HEK293 (cell line): ENCODE measurements around the gene STX16.

Experiments used
- CTCF ChIA-PET: fragments of 350-600 bp; formaldehyde crosslinking; extraction: SDS; loops from one replicate; lab custom pipeline; 2021; ENCODE audit warnings: antibody characterized with exemption; lab: Yijun Ruan, JAX
- POLR2A ChIA-PET: fragments of 300-600 bp; formaldehyde crosslinking; extraction: SDS; loops from one replicate; lab custom pipeline; 2020; ENCODE audit warnings: antibody characterized with exemption, inconsistent platforms; lab: Yijun Ruan, JAX
- H3K27ac ChIP-seq: fragments of 200-500 bp; sonication (Bioruptor generic); 2 replicates; pipeline ENCODE4 v1.5.1; 2014; ENCODE audit warnings: low read depth, low read length, control low read depth, inconsistent platforms; ENCODE audit errors: extremely low read depth
- H3K36me3 ChIP-seq, 2 experiments: fragments of 200-500 bp in 1 of 2; sonication (Bioruptor generic) in 1 of 2; 1 replicate in 1 of 2; 2 replicates in 1 of 2; pipeline ENCODE4 v1.5.1; 2014 to 2017; ENCODE audit warnings: inconsistent platforms in 2 of 2, low read length in 2 of 2; ENCODE audit not compliant: control insufficient read depth in 2 of 2, insufficient read depth in 1 of 2
- H3K4me1 ChIP-seq: fragments of 200-500 bp; sonication (Bioruptor generic); 2 replicates; pipeline ENCODE4 v1.5.1; 2014; ENCODE audit warnings: mild to moderate bottlenecking, low read length, inconsistent platforms; ENCODE audit not compliant: control insufficient read depth, insufficient read depth
- H3K4me3 ChIP-seq: 2 replicates; pipeline ENCODE4 v1.5.1; 2011; ENCODE audit warnings: low read depth, mild to moderate bottlenecking, control low read depth, low read length, moderate library complexity
- H3K9me3 ChIP-seq: fragments of 200-500 bp; sonication (Bioruptor generic); 2 replicates; pipeline ENCODE4 v1.5.1; 2014; ENCODE audit warnings: low read depth, low read length, inconsistent platforms; ENCODE audit not compliant: control insufficient read depth, insufficient read depth
- AEBP2 ChIP-seq: fragments of 450-650 bp; formaldehyde crosslinking; IDR thresholded peaks from 2 replicates; pipeline ENCODE4 v1.5.1; 2016; ENCODE audit warnings: missing biosample characterization, missing genetic modification characterization, borderline replicate concordance
- EGR2 ChIP-seq: fragments of 450-650 bp; formaldehyde crosslinking; IDR thresholded peaks from 2 replicates; pipeline ENCODE4 v1.5.1; 2016; ENCODE audit warnings: low read depth, missing biosample characterization, missing genetic modification characterization
- GLIS1 ChIP-seq: fragments of 450-650 bp; formaldehyde crosslinking; IDR thresholded peaks from 2 replicates; pipeline ENCODE4 v1.5.1; 2016; ENCODE audit warnings: missing biosample characterization, missing genetic modification characterization
- GLIS2 ChIP-seq: fragments of 450-650 bp; formaldehyde crosslinking; IDR thresholded peaks from 2 replicates; pipeline ENCODE4 v1.5.1; 2016; ENCODE audit warnings: missing biosample characterization, missing genetic modification characterization
- KLF9 ChIP-seq: fragments of 450-650 bp; formaldehyde crosslinking; IDR thresholded peaks from 2 replicates; pipeline ENCODE4 v1.5.1; 2016; ENCODE audit warnings: missing biosample characterization, missing genetic modification characterization, low read depth
- ZBTB10 ChIP-seq: fragments of 450-650 bp; formaldehyde crosslinking; IDR thresholded peaks from 2 replicates; pipeline ENCODE4 v1.5.1; 2016; ENCODE audit warnings: missing biosample characterization, missing genetic modification characterization
- ZFHX2 ChIP-seq: fragments of 450-650 bp; formaldehyde crosslinking; conservative IDR thresholded peaks from 2 replicates; pipeline ENCODE4 v1.5.1; 2016; ENCODE audit warnings: missing biosample characterization, missing genetic modification characterization
- ZFP37 ChIP-seq: fragments of 450-650 bp; formaldehyde crosslinking; IDR thresholded peaks from 2 replicates; pipeline ENCODE4 v1.5.1; 2016; ENCODE audit warnings: missing biosample characterization, missing genetic modification characterization
- ZNF10 ChIP-seq: fragments of 450-650 bp; formaldehyde crosslinking; IDR thresholded peaks from 2 replicates; pipeline ENCODE4 v1.5.1; 2017; ENCODE audit warnings: missing biosample characterization, missing genetic modification characterization
- ZNF133 ChIP-seq: fragments of 450-650 bp; formaldehyde crosslinking; IDR thresholded peaks from 2 replicates; pipeline ENCODE4 v1.5.1; 2016; ENCODE audit warnings: missing biosample characterization, missing genetic modification characterization
- ZNF174 ChIP-seq: fragments of 450-650 bp; formaldehyde crosslinking; IDR thresholded peaks from 2 replicates; pipeline ENCODE4 v1.5.0; 2017; ENCODE audit warnings: missing biosample characterization, mild to moderate bottlenecking, missing genetic modification characterization
- ZNF175 ChIP-seq: fragments of 450-650 bp; formaldehyde crosslinking; IDR thresholded peaks from 2 replicates; pipeline ENCODE4 v1.5.1; 2016; ENCODE audit warnings: missing biosample characterization, missing genetic modification characterization
- ZNF221 ChIP-seq: fragments of 450-650 bp; formaldehyde crosslinking; IDR thresholded peaks from 2 replicates; pipeline ENCODE4 v1.5.1; 2017; ENCODE audit warnings: missing biosample characterization, missing genetic modification characterization, borderline replicate concordance
- ZNF239 ChIP-seq: fragments of 450-650 bp; formaldehyde crosslinking; IDR thresholded peaks from 2 replicates; pipeline ENCODE4 v1.5.1; 2016; ENCODE audit warnings: missing biosample characterization, missing genetic modification characterization
- ZNF248 ChIP-seq: fragments of 450-650 bp; formaldehyde crosslinking; IDR thresholded peaks from 2 replicates; pipeline ENCODE4 v1.5.1; 2017; ENCODE audit warnings: missing biosample characterization, missing genetic modification characterization
- ZNF26 ChIP-seq: fragments of 450-650 bp; formaldehyde crosslinking; IDR thresholded peaks from 2 replicates; pipeline ENCODE4 v1.5.1; 2016; ENCODE audit warnings: missing biosample characterization, missing genetic modification characterization
- ZNF335 ChIP-seq: fragments of 450-650 bp; formaldehyde crosslinking; conservative IDR thresholded peaks from 2 replicates; pipeline ENCODE4 v1.5.1; 2016; ENCODE audit warnings: missing biosample characterization, missing genetic modification characterization
- ZNF362 ChIP-seq: fragments of 450-650 bp; formaldehyde crosslinking; IDR thresholded peaks from 2 replicates; pipeline ENCODE4 v1.5.1; 2016; ENCODE audit warnings: missing biosample characterization, missing genetic modification characterization
- ZNF366 ChIP-seq: fragments of 450-650 bp; formaldehyde crosslinking; conservative IDR thresholded peaks from 2 replicates; pipeline ENCODE4 v1.5.1; 2016; ENCODE audit warnings: missing biosample characterization, missing genetic modification characterization
- ZNF416 ChIP-seq: fragments of 450-650 bp; formaldehyde crosslinking; IDR thresholded peaks from 2 replicates; pipeline ENCODE4 v1.5.1; 2016; ENCODE audit warnings: missing biosample characterization, missing genetic modification characterization
- ZNF488 ChIP-seq: fragments of 450-650 bp; formaldehyde crosslinking; IDR thresholded peaks from 2 replicates; pipeline ENCODE4 v1.5.1; 2016; ENCODE audit warnings: missing biosample characterization, missing genetic modification characterization
- ZNF513 ChIP-seq: fragments of 450-650 bp; IDR thresholded peaks from 2 replicates; pipeline ENCODE4 v1.5.1; 2018; ENCODE audit warnings: missing biosample characterization, missing genetic modification characterization
- ZNF514 ChIP-seq: fragments of 450-650 bp; formaldehyde crosslinking; IDR thresholded peaks from 2 replicates; pipeline ENCODE4 v1.5.1; 2016; ENCODE audit warnings: missing biosample characterization, missing genetic modification characterization
- ZNF529 ChIP-seq: fragments of 450-650 bp; formaldehyde crosslinking; IDR thresholded peaks from 2 replicates; pipeline ENCODE4 v1.5.1; 2017; ENCODE audit warnings: missing genetic modification characterization, missing biosample characterization; ENCODE audit not compliant: insufficient replicate concordance
- ZNF555 ChIP-seq: fragments of 450-650 bp; formaldehyde crosslinking; conservative IDR thresholded peaks from 2 replicates; pipeline ENCODE4 v1.5.1; 2017; ENCODE audit warnings: missing biosample characterization, mild to moderate bottlenecking, missing genetic modification characterization, inconsistent platforms
- ZNF571 ChIP-seq: fragments of 450-650 bp; formaldehyde crosslinking; IDR thresholded peaks from 2 replicates; pipeline ENCODE4 v1.5.0; 2017; ENCODE audit warnings: missing biosample characterization, missing genetic modification characterization
- ZNF600 ChIP-seq: fragments of 450-650 bp; formaldehyde crosslinking; IDR thresholded peaks from 2 replicates; pipeline ENCODE4 v1.5.1; 2016; ENCODE audit warnings: missing biosample characterization, missing genetic modification characterization
- ZNF660 ChIP-seq: fragments of 450-650 bp; IDR thresholded peaks from 2 replicates; pipeline ENCODE4 v1.5.1; 2018; ENCODE audit warnings: missing biosample characterization, mild to moderate bottlenecking, missing genetic modification characterization

STX16 gene

GRCh38 chr20:58652606-58653294 is 1.7 kb downstream of the STX16 start:
- ChIA-PET POLR2A (interaction anchor here (0.6 kb wide), 1 partner anchor 413 kb away, joined by 3 read pairs; no protein-coding TSS in a partner anchor), CTCF (interaction anchor here (0.8 kb wide), 1 partner anchor 416 kb away, joined by 3 read pairs; no protein-coding TSS in a partner anchor)
- Histone ChIP-seq H3K36me3 (peaks cover 0 to 8% of the 10 kb centered on the region in 2 experiments; a peak in 1 of 3 replicates), H3K27ac (peak overlapping the region; percentile 65), H3K9me3 (no peaks in the 10 kb centered on the region), H3K4me3 (peak overlapping the region; percentile 99), H3K4me1 (peaks cover 13% of the 10 kb centered on the region)
- TF ChIP-seq ZNF26 (tag by site-specific recombination), result no peak
- no peak for TF ChIP-seq ZNF555 (tag by site-specific recombination)
- TF ChIP-seq GLIS1 (tag by site-specific recombination), result peak; percentile 44
- no peak for TF ChIP-seq AEBP2 (tag by site-specific recombination)
- TF ChIP-seq ZFHX2 (tag by site-specific recombination), result no peak
- no peak for TF ChIP-seq ZNF366
- TF ChIP-seq ZNF513, result no peak
- no peak for TF ChIP-seq ZBTB10
- TF ChIP-seq KLF9 (tag by site-specific recombination), result 0 out of 2 replicates have a peak, but pooled peaks have one; percentile 11
- no peak for TF ChIP-seq ZNF514 (tag by site-specific recombination)
- TF ChIP-seq ZNF10 (tag by site-specific recombination), result no peak
- no peak for TF ChIP-seq GLIS2
- TF ChIP-seq ZNF529, result no peak
- no peak for TF ChIP-seq ZNF174 (tag by site-specific recombination)
- TF ChIP-seq ZNF362, result no peak
- TF ChIP-seq ZNF239, result no peak
- no peak for TF ChIP-seq ZNF660
- TF ChIP-seq ZNF488 (tag by site-specific recombination), result no peak
- TF ChIP-seq ZNF248 (tag by site-specific recombination), result no peak
- TF ChIP-seq ZNF133 (tag by site-specific recombination), result no peak
- TF ChIP-seq ZNF175 (tag by site-specific recombination), result no peak
- TF ChIP-seq ZNF600 (tag by site-specific recombination), result peak; percentile 63
- TF ChIP-seq ZNF416 (tag by site-specific recombination), result no peak
- TF ChIP-seq ZFP37 (tag by site-specific recombination), result no peak
- TF ChIP-seq ZNF571 (tag by site-specific recombination), result no peak
- no peak for TF ChIP-seq EGR2 (tag by site-specific recombination)
- TF ChIP-seq ZNF335, result peak; percentile 91
- no peak for TF ChIP-seq ZNF221
